ENCODE measurements around the gene UROC1.
A peak's percentile ranks its signal among the peaks of the same experiment; 100 is the strongest.

Gene UROC1

DNA sequence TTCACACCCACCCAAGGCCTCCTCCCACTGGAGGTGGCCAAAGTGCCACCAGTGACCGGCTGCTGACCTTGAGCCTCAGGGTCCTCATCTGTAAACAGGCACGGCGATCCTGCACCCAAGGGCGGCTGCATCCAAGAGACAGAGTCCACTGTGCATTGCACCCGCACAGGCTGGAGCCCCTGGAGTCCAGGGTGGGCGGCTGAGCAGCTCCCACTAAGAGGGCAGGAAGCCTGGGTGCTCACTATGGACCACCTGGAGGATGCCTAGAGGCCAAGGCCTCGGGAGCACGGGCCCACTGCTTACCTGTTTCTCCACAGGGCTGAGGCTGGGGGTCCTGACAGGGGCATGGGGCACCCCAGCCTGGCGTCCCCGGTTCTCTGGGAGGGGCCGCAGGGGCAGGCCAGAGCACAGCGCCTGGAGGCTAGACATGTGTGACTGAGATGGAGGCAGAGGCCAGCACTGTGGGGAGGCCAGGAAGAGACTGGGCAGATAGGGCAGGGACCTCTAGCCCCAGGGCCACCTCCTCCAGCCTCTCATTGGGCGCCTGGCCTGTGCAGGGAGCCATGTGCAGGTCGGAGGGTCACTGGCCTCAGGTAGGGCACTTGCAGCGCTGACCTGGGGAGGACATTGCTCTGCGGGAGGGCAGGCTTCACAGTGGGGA, at the start of gene UROC1:
Gene UROC1, minus strand, starts transcription at position 483 of the 661 bp plus-strand sequence. Its CDS starts 54 bp downstream, at position 429.
- DNase-seq: no peak

DNA sequence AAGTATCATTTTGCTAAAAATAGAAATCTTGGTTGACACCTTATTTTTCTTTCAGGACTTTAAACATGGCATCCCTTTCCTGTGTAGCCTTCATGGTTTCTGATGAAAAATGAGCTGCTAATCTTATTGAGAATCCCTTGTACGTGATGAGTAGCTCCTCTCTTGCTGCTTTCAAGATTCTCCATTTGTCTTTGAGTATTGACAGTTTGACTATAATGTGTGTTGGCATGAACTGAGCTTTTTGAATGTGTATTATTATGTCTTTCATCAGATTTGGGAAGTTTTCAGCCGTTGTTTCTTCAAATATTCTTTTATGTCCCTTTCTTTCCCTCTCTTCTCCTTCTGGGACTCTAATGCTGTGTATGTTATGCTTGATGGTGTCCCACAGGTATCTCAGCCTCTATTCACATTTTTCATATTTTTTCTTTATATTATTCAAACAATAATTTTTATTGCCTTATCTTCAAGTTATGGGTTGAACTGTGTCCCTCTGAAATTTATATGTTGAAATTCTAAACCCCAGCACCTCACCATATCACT, 45.2 kb upstream of the UROC1 start:
- no peak for DNase-seq

DNA sequence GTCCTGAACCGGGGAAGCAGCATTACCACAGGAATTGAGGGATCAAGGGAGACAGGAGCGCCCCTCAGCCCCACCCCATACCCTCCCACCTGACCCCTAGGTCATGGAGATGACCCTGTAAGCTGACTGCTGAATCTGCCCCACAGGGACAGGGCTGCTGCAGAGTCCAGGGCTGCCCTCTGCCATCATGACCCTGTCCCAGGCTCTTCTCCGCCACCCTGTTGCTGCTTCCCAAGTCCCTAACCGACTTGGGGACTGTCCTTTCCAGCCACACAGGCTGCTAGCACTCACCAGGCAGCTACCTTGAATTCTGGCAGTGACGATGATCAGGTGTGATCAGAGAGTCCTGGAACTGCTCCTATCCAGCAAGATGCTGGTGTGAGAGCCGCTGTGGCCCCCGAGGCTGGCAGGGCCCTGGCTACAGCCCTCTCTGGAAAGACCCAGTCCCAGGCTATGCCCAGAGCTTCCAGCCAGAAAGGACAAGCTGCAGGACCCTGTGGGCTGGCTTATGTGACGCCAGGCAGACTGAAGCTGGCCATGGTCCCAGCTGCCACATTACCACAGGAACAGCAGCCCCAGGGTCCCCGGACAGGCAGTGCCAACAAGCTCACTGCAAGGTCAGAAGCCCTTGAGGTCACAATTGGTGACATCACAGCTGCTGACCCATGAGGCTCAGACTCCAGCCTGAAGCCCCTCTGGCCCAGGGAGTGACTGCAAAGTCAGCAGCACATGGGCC, 40.9 kb upstream of the UROC1 start, which contains the start of gene C3orf22:
Gene C3orf22, minus strand, starts transcription at position 597 of the 736 bp plus-strand sequence. CDS start 5,542 bp downstream, outside the sequence.
- DNase-seq: peak in 1 of 2 donors; percentile 10

DNA sequence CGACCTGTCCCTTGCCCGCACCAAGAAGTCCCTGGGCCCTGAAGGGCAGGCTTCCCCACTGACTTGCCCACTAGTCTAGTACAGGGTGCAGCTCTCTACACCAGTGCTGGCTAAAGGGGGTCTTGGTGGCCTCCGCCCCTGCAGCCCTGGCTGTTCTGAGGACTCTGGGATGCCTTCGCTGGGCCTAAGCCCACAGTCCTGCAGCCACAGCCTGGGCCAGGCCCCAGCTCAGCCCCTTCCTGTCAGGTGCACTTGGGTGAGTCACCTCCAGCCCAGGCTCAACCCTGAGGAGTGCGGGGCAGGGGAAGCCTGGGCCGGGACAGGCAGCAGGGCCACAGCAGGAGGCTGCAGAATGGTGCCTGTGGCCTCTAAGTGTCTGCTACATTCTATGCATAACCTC, 40.2 kb upstream of the UROC1 start:
- DNase-seq: no peak

DNA sequence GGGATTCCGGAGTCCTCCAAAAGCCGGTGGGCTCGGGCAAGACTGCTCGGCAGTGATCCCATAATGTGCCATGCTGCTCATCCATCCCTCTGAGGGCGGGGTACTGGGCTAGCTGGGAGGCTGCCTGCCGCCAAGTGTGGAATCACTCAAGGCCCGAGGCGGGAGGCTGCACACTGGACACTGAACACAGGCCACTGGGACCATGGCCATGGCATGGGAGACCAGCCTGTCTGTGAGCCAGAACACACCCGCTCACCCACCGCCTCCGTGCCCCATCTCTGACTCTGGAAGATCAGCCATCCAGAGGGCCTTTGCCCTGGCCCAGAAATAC, 39.8 kb upstream of the UROC1 start:
- no peak for DNase-seq

DNA sequence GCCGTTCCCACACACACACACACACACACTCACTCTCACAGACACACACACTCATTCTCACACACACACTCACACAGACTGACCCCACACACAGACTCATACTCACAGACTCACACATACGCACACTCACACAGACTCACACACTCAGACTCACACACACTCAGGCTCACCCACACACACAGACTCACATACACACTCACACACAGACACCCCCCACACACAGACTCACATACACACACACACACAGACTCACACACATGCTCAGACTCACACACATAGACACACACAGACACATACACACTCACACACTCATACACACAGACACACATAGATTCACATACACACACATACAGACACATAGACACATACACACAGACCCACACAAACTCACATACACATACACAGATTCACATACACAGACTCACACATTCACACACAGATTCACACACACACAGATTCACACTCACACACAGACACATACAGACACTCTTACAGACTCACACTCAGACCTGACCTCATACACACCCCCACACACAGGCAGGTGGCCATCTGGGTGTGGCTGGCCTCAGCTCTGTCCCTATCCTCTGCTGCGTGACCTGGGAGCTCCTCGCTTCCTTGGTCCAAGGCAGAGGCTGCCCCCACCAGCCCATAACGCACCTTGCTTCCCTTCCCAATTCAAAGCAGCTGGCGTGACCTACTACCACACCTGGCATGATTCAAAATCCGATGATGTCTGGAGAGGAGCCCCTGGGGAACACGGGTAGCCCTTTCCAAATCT, 39.3 kb upstream of the UROC1 start:
- DNase-seq: peak in 1 of 2 donors; percentile 8

DNA sequence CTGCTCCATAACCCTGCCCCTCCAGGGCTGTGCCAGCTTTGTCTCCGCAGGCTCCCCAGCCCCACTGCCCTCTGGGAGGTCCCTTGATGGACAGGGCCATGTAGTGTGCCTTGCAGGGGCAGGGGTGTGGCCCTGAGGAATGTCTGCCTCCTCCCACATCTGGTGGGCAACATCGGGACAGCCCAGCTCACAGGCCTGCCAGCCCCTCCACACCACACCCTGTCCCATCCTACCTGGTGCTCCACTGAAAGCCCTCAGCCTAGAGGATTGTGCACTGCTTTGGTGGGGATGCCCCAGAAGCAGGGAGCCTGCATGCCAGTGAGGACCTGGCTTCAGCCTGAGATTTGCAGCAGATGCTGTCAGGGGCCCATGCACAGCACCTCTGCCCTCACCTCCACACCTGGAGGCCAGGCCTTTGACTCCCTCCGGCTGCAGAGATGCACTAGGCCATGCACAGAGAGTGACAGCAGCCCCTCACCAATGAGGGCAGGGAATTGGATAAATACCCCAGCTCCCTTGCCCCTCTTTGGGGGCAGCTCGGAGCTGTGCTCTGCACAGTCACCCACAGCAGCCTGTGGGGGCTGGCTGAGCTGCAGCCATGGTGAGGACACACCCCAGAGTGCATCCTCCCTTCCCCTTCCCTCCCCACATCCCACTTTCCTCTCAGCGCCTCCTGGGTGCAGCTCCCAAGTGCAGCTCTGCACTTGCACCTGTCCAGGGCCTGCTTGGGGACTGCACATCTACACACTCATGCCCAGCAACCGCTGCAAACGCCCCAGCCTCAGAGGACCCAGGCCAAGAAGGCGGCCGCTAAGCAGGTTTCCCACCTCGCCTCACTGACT, 38.4 kb upstream of the UROC1 start:
- DNase-seq: peak in 1 of 2 donors; percentile 4

DNA sequence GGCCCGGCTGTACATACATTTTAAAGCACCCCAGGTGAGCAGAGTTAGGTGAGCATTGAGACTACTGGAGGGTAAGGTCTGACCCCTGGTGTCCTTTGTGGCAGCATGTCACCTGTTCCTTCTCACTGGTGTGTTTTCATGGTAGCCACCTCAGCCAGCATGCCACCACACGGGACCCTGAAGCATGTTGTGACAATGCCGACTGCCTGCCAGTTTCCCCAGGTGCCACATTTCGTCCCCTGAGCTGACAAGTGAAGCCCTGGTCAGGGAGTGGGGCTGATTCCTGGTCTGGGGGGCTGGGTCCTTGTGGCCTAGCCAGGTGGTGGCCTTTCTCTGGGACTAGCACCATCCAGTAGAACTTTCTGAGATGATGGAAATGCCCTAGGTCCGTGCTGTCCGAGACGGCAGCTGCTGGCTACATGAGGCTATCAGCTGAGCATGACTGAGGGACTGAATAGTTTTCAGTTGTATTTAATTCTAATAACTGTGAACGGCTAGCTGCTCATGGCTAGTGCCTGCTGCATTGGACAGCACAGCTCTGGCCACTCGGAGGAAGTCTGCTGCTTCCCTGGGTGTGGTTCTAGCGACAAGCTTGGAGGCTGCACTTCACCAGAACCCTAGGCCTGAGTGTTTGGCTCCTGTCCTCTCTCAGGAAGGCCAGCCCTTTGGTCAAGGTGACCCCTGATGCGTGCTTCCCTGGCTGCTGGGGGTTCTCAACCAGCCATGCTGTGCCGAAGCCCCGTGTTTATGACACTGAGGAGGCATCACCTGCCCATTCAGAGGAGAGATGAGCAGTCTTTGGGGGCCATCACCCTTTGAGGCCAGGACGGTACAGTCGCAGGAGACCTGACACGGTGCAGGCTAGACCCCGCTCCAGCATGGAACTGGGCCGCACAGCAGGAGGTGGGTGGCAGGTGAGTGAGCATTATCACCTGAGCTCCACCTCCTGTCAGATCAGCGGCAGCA, 37.3 kb upstream of the UROC1 start:
- DNase-seq: peak in 1 of 2 donors; percentile 7

DNA sequence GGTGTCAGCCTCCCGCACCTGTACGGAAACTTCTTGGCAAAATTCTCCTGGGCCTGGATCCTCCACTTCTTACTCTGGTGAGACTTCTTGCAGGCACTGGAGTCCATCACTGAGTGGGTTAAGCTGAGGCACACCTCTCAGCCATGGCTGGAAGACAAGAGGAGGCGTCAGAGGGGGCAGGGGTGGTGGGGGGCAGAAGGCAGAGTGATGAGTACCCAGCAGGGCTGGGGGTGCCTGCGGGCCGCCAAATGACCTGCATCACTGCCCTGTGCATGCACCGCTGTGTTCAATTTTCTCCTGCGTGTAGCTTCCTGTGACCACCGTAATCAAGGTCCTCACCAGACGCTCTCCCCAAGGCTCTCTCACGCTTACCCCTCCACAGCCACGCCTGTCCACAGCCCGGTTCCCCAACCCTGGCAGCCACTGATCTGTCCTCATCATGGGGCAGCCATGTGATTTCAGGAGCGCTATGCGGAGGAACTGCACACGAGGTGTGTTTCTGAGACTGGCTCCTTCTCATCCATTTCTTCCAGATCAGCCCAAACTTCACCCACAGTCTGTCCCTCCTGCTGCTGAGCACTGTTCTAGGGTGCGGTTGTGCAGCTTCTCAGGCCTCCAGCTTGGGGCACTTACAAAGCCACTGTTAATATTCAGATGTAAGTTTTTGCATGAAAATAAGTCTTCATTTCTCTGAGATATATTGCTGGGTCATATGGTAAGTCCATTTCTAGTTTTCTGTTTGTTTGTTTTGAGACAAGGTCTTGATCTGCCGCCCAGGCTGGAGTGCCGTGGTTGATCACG, 35.9 kb upstream of the UROC1 start:
- peak in 1 of 2 donors; percentile 6 for DNase-seq

DNA sequence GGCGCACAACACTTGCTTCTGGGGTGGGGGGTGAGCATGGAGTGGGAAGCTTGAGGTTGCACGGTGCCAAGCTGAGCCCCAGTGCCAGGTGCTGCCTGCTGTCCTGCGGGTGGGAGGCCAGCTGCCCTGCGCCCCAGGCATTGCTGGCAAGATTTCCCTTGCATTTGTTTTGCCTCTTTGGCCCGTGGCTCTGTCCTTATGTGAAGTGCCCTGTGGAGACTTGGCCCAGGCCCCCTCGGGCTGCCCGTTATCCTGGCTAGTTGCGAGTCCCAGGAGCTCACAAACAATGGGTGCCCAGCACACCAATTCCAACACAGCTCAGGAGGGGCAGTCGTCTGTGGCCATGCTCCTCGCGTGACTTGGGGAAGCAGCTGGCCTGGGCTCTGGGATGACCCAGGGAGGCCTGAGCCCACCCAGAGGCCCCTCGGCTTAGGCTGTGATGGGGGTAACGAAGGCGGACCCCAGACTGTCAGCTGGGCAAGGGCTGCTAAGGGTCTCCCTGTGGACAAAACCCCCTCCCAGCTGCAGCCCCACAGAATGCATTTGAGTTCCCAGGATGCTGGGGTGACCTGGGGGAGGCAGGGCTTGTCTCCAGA, 35.2 kb upstream of the UROC1 start:
- peak in 1 of 2 donors; percentile 9 for DNase-seq

DNA sequence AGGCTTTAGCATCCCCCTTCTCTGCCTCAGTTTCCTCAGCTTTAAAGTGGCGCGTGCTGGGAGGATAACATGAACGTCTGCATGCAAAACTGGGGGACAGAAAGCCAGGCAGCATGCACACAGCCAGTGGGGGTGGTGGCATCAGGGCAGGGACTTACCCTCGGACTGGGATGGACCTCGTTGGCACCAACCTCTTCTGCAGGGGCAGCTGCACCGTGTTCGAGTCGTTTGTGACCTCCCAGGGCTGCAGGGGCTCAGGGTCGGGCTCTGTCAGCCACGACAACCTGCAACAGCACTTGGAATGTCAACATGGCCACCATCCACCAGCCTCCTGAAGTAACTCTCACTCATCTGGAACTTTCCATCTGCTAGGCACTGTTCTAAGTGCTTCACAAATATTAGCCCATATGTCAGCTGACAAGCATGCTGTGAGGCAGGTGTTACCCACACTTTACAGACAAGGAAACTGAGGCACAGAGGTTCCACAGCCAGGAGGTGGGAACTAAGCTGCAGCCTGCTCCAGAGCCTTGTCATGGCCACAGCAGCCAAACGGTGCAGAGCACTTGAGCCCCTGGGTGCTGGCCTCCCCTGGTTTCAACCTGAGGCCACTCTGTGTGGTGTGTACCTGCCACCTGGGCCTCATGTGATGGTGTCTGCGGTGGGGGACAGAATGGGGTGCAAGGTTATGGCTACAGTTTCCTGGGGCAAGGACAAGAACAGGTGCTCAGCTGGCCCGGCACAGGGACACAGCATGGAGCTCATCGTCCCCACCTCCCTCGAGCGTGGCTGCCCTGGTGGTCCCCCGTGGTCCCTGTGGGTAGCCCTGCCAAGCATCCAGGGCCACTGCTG, 34.5 kb upstream of the UROC1 start:
- peak in 1 of 2 donors; percentile 3 for DNase-seq

DNA sequence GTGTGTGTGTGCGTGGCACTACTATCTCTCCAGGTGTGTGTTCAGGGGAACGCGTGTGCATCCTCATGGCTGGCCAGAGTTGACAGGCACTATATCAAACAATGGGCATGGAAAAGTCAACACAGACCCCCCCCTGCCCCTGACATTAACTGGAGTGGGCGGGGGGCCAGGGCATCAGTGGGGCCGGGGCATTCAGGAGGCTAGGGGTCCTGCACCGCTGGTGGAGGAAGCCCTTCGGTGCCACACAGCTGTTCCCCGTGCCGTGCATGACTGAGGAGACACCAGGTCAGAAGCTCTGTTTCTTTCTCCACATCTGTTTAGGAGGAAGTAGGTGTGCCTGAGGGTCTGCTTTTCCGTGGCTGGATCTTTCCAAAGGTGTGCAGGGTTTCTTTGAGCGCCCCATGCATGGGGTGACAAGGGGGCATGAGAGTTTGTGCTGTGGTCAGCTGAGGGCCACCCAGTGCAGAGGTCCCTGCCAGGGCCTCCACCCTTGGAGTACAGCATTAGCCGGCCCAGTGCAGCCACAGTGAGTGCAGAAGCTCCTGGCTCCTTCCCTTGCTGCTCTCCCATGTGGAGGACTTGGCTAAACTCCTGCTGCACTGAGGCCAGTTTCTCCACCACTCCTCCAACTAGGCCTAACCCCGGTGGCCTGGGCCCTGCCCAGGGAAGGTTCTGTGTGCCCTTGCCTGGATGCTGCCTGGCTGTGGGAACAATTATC, 33.7 kb upstream of the UROC1 start:
- DNase-seq: peak in 1 of 2 donors; percentile 7

DNA sequence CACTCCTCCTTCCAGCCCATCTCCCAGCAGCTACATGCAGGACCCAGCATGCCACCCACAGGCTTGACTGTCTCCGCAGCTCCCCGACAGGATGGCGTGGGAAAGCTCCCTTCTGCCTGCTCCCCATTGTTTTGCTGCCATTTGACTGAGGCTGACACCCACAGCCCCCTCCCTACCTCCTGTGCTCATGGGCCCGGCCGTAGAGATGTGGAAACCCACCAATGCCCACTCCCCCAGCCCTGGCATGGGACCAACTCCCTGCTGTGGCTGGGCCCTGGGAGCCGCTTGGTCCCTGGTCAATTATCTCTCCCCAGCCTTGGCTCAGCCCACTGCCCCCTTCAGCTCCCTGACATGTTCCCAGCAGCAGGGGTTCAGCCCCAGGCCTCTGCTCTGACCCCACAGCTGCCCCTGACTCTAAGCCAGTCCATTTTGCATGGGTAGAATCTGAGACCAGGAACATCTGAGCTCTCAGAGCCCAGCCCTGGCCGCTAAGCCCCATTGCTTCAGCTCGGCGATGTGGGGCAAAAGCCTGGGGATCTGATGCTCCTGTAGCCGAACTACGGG, 33.0 kb upstream of the UROC1 start:
- DNase-seq: peak in 1 of 2 donors; percentile 5

DNA sequence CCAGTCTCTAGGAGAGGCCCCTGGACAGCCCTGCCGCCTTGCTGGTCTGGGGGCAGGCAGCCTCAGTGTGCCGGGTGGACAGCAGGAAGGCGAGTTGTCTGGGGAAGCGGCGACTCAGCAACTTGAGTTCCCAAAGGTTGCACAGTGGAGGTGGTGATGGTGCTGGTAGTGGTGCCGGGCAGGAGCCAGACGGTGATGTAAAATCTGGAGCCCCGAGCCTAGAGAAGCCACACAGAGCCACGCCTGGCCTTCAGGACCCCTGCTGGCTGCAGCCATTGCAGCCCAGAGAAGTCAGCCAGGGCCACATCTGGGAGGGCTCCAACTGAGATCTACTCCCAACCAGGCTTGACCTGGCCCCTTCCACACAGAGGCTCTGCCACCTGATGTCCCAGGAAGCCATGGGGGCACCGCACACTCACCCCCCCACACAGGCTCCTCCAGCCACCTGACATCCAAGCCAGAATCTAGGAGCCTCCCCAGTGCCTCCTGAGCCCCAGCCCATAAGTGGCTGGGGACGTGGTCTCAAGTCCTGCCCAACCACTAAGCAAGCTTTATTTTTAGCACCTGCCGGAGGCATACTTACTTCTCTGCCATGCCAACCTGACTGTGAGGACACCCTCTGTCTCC, 32.4 kb upstream of the UROC1 start:
- peak in 1 of 2 donors; percentile 9 for DNase-seq

DNA sequence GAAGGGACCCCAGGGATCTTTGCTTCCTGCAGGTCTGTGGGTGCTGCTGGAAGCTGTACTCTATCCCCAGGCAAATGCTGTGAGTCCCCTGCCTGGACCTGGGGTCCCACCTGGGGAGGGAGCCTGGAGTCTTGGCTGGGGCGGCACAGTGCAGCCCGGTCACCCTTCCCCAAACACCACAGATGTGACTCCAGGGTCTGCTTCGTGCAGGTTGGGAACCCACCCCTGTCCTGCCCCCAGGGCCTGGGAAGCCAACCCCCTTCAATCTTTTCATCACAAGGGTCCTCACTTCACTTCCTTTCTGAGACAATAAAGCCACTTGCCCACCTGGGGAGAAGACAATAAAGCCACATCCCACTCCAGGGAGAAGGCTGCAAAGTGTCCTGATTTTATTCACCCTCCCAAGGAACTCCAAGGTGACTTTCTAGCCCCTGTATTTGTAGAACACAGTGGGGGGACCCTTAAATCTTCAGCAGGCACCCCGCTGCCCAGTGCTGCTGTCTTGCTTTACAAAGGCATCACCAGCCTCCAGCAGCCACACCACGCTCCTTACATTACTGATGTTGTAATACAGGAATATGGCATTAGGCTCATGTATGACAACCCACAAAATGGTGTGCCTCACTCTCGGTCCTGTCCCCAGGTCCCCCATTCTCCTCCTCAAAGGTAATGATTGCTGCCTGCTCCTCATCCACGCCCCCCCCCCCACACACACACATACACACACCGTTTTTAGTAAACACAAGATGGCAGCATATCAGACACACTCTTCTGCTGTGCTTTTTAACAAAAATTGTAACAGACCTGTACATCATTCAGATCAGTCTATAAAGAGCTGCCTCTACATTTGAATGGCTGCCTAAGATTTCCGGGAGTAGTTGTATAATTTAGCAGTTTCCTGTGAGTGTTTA, 31.2 kb upstream of the UROC1 start:
- peak in 1 of 2 donors; percentile 7 for DNase-seq

DNA sequence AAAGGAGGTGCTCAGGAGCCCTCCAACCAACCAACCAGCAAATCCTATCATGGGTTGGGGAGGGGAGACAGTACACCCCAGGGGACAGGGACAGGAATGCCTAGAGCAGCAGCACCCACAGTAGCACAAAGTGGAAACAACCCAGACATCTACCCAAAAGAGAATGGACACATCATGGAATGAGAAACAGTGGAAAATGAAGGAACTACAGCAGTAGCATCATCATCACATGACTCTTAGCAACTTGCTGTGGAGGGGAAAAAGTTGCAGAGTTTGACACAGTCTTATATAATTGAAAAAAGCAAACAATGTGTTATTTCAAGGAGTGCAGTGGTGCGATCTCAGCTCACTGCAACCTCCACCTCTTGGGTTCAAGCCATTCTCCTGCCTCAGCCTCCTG, 30.1 kb upstream of the UROC1 start:
- DNase-seq: no peak

Data from CD4-positive, alpha-beta T cell treated with Interleukin-4 for 1 hour (primary cell).